Measurements from ENCODE around the gene FGF10.

DNA sequence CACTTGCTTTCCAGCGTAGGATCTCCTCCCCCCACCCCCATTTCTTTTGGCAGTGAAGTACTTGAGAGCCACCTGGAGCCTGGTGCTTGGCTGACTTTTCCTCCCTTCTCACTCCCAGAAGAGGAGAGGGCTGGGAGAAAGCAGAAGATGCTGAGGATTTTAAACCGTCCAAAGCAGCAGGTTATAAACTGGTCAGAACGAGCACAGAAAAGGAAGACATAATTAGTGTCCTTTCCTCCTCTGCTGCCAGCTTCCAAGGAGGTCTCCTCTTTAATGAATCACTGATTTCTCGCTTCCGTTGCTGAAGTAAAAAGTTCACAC, 563 bp upstream of the FGF10 start:
- no peak for TF ChIP-seq POLR2AphosphoS5 (IDR thresholded peaks at IDR 0.05; ENCODE audit: low read depth, low read length)
- no peak for TF ChIP-seq SIN3A (IDR thresholded peaks at IDR 0.05; ENCODE audit: borderline replicate concordance, insufficient read depth, low read length)
- no peak for TF ChIP-seq FOXP2 (optimal IDR thresholded peaks at IDR 0.05; ENCODE audit: borderline replicate concordance, extremely low read depth, extremely low read length, insufficient read depth)
- TF ChIP-seq, protein P1, sequence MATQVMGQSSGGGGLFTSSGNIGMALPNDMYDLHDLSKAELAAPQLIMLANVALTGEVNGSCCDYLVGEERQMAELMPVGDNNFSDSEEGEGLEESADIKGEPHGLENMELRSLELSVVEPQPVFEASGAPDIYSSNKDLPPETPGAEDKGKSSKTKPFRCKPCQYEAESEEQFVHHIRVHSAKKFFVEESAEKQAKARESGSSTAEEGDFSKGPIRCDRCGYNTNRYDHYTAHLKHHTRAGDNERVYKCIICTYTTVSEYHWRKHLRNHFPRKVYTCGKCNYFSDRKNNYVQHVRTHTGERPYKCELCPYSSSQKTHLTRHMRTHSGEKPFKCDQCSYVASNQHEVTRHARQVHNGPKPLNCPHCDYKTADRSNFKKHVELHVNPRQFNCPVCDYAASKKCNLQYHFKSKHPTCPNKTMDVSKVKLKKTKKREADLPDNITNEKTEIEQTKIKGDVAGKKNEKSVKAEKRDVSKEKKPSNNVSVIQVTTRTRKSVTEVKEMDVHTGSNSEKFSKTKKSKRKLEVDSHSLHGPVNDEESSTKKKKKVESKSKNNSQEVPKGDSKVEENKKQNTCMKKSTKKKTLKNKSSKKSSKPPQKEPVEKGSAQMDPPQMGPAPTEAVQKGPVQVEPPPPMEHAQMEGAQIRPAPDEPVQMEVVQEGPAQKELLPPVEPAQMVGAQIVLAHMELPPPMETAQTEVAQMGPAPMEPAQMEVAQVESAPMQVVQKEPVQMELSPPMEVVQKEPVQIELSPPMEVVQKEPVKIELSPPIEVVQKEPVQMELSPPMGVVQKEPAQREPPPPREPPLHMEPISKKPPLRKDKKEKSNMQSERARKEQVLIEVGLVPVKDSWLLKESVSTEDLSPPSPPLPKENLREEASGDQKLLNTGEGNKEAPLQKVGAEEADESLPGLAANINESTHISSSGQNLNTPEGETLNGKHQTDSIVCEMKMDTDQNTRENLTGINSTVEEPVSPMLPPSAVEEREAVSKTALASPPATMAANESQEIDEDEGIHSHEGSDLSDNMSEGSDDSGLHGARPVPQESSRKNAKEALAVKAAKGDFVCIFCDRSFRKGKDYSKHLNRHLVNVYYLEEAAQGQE (IDR thresholded peaks at IDR 0.05; ENCODE audit: insufficient read depth in 1 of 2, low read depth in 2 of 2, low read length in 2 of 2) = no peak
